Measurements from ENCODE around the gene APCDD1L.

APCDD1L gene

GRCh38 chr20:58515233-58516212 lies at the start of gene APCDD1L:
Gene APCDD1L (minus strand): TSS chr20:58515399. CDS start chr20:58514707, 692 bp downstream.
- DNase-seq: no peak

- DNase-seq: no peak
Measured at GRCh38 chr20:58559368-58559729, 44.1 kb upstream of the APCDD1L start.

GRCh38 chr20:58558486-58559367 lies 43.5 kb upstream of the APCDD1L start:
- no peak for DNase-seq

GRCh38 chr20:58557733-58558342 lies 42.6 kb upstream of the APCDD1L start:
- DNase-seq: no peak

GRCh38 chr20:58556961-58557360 lies 41.8 kb upstream of the APCDD1L start:
- no peak for DNase-seq

- no peak for DNase-seq
Measured at GRCh38 chr20:58555078-58555765, 40.0 kb upstream of the APCDD1L start.

GRCh38 chr20:58554541-58554940 lies 39.3 kb upstream of the APCDD1L start:
- no peak for DNase-seq

GRCh38 chr20:58553841-58554240 lies 38.6 kb upstream of the APCDD1L start:
- no peak for DNase-seq

- no peak for DNase-seq
Measured at GRCh38 chr20:58553166-58553696, 38.0 kb upstream of the APCDD1L start.

- DNase-seq: no peak
Measured at GRCh38 chr20:58552366-58552934, 37.3 kb upstream of the APCDD1L start.

GRCh38 chr20:58551631-58552030 lies 36.4 kb upstream of the APCDD1L start:
- no peak for DNase-seq

- no peak for DNase-seq
Measured at GRCh38 chr20:58550275-58551059, 35.3 kb upstream of the APCDD1L start.

GRCh38 chr20:58549231-58550209 lies 34.3 kb upstream of the APCDD1L start:
- no peak for DNase-seq

- no peak for DNase-seq
Measured at GRCh38 chr20:58547623-58548475, 32.6 kb upstream of the APCDD1L start.

- DNase-seq: no peak
Measured at GRCh38 chr20:58546756-58547622, 31.8 kb upstream of the APCDD1L start.

- no peak for DNase-seq
Measured at GRCh38 chr20:58546416-58546711, 31.2 kb upstream of the APCDD1L start.

- no peak for DNase-seq
Measured at GRCh38 chr20:58545565-58546415, 30.6 kb upstream of the APCDD1L start.

Data from inflammatory macrophage treated with lipopolysaccharide for 4 hours (primary cell).